ENCODE results near the gene NTF3. TPM values are rescaled to one million over a fixed set of nuclear protein-coding genes. Genes with fewer than 3 reads are reported as not detected.

The NTF3 gene
- total and polyA plus RNA-seq, 4 donors: 1.4 to 6.9 (median 3.0) TPM

DNA sequence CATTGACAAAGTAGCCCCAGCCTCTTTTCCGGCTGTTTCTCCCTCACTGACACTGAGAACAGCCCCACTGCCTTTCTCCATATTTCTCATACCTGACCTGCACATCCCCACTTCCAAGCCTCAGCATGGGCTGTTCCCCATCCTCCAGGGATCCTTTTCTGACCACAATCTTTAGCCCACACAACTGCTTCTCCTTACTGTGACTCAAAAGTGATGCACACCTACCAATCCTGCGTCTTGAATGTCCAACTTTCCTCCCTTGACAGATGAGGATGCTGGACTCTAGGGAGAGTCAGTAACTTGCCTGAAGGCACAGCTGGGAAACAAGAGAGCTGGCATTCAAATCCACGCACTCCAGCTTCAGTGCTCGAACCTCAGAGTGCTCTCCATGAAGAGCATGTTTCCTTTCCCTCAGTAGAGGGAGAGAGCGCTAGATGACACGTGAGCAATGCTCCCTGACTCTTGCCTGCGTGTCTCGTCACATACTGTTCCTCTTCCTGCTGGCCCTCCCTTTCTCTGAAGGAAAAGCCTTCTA lies 75.6 kb downstream of the NTF3 start:
- H3K27ac ChIP-seq (ENCODE audit: low read depth, low read length): no peak overlapping the region
- no peaks in the 10 kb centered on the region for H3K9me3 ChIP-seq (ENCODE audit: control insufficient read depth, insufficient read depth, low read length)
- peaks cover 5% of the 10 kb centered on the region for H3K27me3 ChIP-seq (ENCODE audit: control insufficient read depth, insufficient read depth, low read length)
- 92% methylated on average over 8 of the region's 8 CpGs for WGBS (ENCODE audit: insufficient coverage)
- H3K4me3 ChIP-seq (ENCODE audit: low read depth, low read length): no peak overlapping the region
- peaks cover 20% of the 10 kb centered on the region for H3K4me1 ChIP-seq (ENCODE audit: control insufficient read depth, insufficient read depth, low read length)
- no peaks in the 10 kb centered on the region for H3K36me3 ChIP-seq (ENCODE audit: control insufficient read depth, insufficient read depth, low read length)
- no peak for DNase-seq (ENCODE audit: low read depth in 4 of 6, low spot score in 6 of 6)

GRCh38 chr12:5507944-5508343 lies 76.0 kb downstream of the NTF3 start:
- H3K4me1 ChIP-seq (ENCODE audit: control insufficient read depth, insufficient read depth, low read length): peaks cover 23% of the 10 kb centered on the region
- no peaks in the 10 kb centered on the region for H3K9me3 ChIP-seq (ENCODE audit: control insufficient read depth, insufficient read depth, low read length)
- H3K27ac ChIP-seq (ENCODE audit: low read depth, low read length): no peak overlapping the region
- WGBS (ENCODE audit: insufficient coverage): 100% methylated on average over 4 of the region's 5 CpGs
- no peak overlapping the region for H3K4me3 ChIP-seq (ENCODE audit: low read depth, low read length)
- no peak for DNase-seq (ENCODE audit: low read depth in 4 of 6, low spot score in 6 of 6)
- H3K27me3 ChIP-seq (ENCODE audit: control insufficient read depth, insufficient read depth, low read length): peaks cover 7% of the 10 kb centered on the region
- H3K36me3 ChIP-seq (ENCODE audit: control insufficient read depth, insufficient read depth, low read length): no peaks in the 10 kb centered on the region

- Histone ChIP-seq H3K4me1 (ENCODE audit: control insufficient read depth, insufficient read depth, low read length) (peaks cover 20% of the 10 kb centered on the region), H3K9me3 (ENCODE audit: control insufficient read depth, insufficient read depth, low read length) (no peaks in the 10 kb centered on the region), H3K4me3 (ENCODE audit: low read depth, low read length) (no peak overlapping the region), H3K27me3 (ENCODE audit: control insufficient read depth, insufficient read depth, low read length) (peaks cover 7% of the 10 kb centered on the region), H3K27ac (ENCODE audit: low read depth, low read length) (no peak overlapping the region), H3K36me3 (ENCODE audit: control insufficient read depth, insufficient read depth, low read length) (no peaks in the 10 kb centered on the region)
- no peak for DNase-seq (ENCODE audit: low read depth in 4 of 6, low spot score in 6 of 6)
- no CpG with 5 or more reads among the region's 4 CpGs for WGBS (ENCODE audit: insufficient coverage)
Measured at GRCh38 chr12:5509102-5509501, 77.2 kb downstream of the NTF3 start.

GRCh38 chr12:5509557-5509956 lies 77.6 kb downstream of the NTF3 start:
- H3K27me3 ChIP-seq (ENCODE audit: control insufficient read depth, insufficient read depth, low read length): peaks cover 7% of the 10 kb centered on the region
- DNase-seq (ENCODE audit: low read depth in 4 of 6, low spot score in 6 of 6): no peak
- 40% methylated on average over 1 of the region's 7 CpGs for WGBS (ENCODE audit: insufficient coverage)
- H3K36me3 ChIP-seq (ENCODE audit: control insufficient read depth, insufficient read depth, low read length): no peaks in the 10 kb centered on the region
- no peak overlapping the region for H3K4me3 ChIP-seq (ENCODE audit: low read depth, low read length)
- H3K4me1 ChIP-seq (ENCODE audit: control insufficient read depth, insufficient read depth, low read length): peaks cover 20% of the 10 kb centered on the region
- no peaks in the 10 kb centered on the region for H3K9me3 ChIP-seq (ENCODE audit: control insufficient read depth, insufficient read depth, low read length)
- H3K27ac ChIP-seq (ENCODE audit: low read depth, low read length): no peak overlapping the region

- peaks cover 7% of the 10 kb centered on the region for H3K27me3 ChIP-seq (ENCODE audit: control insufficient read depth, insufficient read depth, low read length)
- WGBS (ENCODE audit: insufficient coverage): 91% methylated on average over 8 of the region's 9 CpGs
- H3K4me3 ChIP-seq (ENCODE audit: low read depth, low read length): no peak overlapping the region
- H3K36me3 ChIP-seq (ENCODE audit: control insufficient read depth, insufficient read depth, low read length): no peaks in the 10 kb centered on the region
- peaks cover 20% of the 10 kb centered on the region for H3K4me1 ChIP-seq (ENCODE audit: control insufficient read depth, insufficient read depth, low read length)
- no peaks in the 10 kb centered on the region for H3K9me3 ChIP-seq (ENCODE audit: control insufficient read depth, insufficient read depth, low read length)
- H3K27ac ChIP-seq (ENCODE audit: low read depth, low read length): no peak overlapping the region
- DNase-seq (ENCODE audit: low read depth in 4 of 6, low spot score in 6 of 6): no peak
Measured at GRCh38 chr12:5510251-5510805, 78.4 kb downstream of the NTF3 start.

DNA sequence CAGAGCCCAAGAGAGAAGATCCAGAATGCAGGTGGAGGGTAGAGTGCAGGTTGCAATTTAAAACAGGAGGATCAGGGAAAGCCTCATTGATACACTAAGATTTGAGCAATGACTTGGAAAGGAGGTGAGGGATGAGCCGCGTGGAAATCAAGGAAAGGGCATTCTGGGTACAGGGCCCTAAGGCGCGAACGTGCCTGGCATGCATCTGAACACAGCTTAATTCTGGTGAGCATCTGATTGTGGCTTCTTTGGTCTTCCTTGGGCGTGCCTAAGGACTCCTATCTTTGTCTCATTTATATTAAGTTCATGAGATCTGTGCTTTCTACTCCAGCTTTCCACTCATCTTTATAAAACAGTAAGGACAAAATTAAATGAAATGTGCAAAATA lies 79.3 kb downstream of the NTF3 start:
- no peak overlapping the region for H3K4me3 ChIP-seq (ENCODE audit: low read depth, low read length)
- 44% methylated on average over 5 of the region's 6 CpGs for WGBS (ENCODE audit: insufficient coverage)
- no peak overlapping the region for H3K27ac ChIP-seq (ENCODE audit: low read depth, low read length)
- H3K36me3 ChIP-seq (ENCODE audit: control insufficient read depth, insufficient read depth, low read length): no peaks in the 10 kb centered on the region
- peaks cover 20% of the 10 kb centered on the region for H3K4me1 ChIP-seq (ENCODE audit: control insufficient read depth, insufficient read depth, low read length)
- H3K9me3 ChIP-seq (ENCODE audit: control insufficient read depth, insufficient read depth, low read length): no peaks in the 10 kb centered on the region
- H3K27me3 ChIP-seq (ENCODE audit: control insufficient read depth, insufficient read depth, low read length): peaks cover 7% of the 10 kb centered on the region
- no peak for DNase-seq (ENCODE audit: low read depth in 4 of 6, low spot score in 6 of 6)

DNA sequence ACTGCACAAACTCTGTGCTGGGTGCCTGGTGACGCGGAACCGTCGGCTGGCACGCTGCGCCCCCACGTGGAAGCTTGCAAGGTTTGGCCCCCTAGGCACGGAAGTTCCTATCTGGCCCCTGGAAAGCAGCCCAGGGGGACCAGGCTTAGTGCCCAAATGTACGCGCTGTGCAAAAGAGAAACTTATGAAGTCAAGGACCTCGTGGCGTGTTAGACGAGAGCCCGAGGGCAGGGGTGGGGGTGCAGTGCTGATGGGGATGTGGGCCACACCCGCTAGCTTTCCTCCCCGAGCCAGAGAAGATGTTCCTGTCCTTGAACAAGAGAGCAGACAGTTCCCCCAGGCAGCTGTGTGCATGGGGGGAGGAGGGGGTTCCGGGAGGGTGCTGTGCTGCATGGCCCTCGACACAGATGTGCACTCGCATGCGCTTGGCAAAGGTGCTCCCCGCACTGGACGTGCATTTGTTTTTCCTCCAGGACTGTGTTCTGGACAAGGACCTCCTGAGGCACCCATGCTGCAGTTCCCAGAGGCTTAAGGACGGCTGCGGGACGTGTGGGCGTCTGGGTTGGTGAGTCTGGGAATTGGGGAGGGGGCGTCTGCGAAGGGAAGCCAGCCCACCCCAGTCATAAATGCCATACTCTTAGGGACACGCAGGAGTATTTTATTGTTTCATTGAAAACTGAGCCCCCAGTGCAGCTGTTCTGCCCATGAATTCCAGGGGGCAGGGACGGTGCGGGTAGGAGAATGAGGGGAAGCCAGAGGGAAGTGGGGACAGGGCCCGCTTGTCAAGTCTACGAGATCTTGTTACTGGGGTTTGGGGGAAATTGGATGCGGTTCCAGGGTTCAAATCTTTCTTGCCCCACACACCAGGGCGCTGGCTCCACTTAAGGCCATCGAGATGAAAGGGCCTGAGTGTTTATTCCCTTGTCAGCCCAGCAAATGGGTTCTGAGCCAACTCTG lies 80.0 kb downstream of the NTF3 start:
- Histone ChIP-seq H3K4me3 (ENCODE audit: low read depth, low read length) (no peak overlapping the region), H3K36me3 (ENCODE audit: control insufficient read depth, insufficient read depth, low read length) (no peaks in the 10 kb centered on the region), H3K4me1 (ENCODE audit: control insufficient read depth, insufficient read depth, low read length) (peaks cover 18% of the 10 kb centered on the region), H3K9me3 (ENCODE audit: control insufficient read depth, insufficient read depth, low read length) (no peaks in the 10 kb centered on the region), H3K27ac (ENCODE audit: low read depth, low read length) (no peak overlapping the region), H3K27me3 (ENCODE audit: control insufficient read depth, insufficient read depth, low read length) (peaks cover 7% of the 10 kb centered on the region)
- DNase-seq (ENCODE audit: low read depth in 4 of 6, low spot score in 6 of 6): peak in 2 of 6 donors; percentile 33 to 41
- 34% methylated on average over 30 of the region's 36 CpGs for WGBS (ENCODE audit: insufficient coverage)

DNA sequence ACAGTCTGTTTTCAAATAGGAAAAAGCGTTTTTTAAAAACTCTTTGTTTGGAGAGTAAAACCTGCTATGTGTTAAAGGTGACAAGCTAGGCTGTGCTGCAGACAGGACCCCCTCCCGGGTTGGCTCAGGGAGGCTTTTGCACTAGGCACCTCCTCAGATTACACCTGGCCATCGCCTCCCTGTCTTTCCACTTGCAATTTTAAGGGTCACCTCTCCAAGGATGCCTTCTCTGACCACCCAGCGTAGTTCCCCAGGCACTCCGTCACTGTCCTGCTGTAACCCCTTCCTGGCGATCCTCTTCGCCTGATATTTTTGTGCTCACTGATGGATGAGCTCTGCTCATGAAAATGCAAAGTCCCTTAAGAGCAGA lies 80.7 kb downstream of the NTF3 start:
- Histone ChIP-seq H3K27ac (ENCODE audit: low read depth, low read length) (no peak overlapping the region), H3K36me3 (ENCODE audit: control insufficient read depth, insufficient read depth, low read length) (no peaks in the 10 kb centered on the region), H3K4me1 (ENCODE audit: control insufficient read depth, insufficient read depth, low read length) (peaks cover 16% of the 10 kb centered on the region), H3K27me3 (ENCODE audit: control insufficient read depth, insufficient read depth, low read length) (peaks cover 7% of the 10 kb centered on the region), H3K9me3 (ENCODE audit: control insufficient read depth, insufficient read depth, low read length) (no peaks in the 10 kb centered on the region), H3K4me3 (ENCODE audit: low read depth, low read length) (no peak overlapping the region)
- no peak for DNase-seq (ENCODE audit: low read depth in 4 of 6, low spot score in 6 of 6)
- WGBS (ENCODE audit: insufficient coverage): 66% methylated on average over 7 of the region's 7 CpGs

GRCh38 chr12:5513406-5513805 lies 81.5 kb downstream of the NTF3 start:
- no peaks in the 10 kb centered on the region for H3K9me3 ChIP-seq (ENCODE audit: control insufficient read depth, insufficient read depth, low read length)
- H3K27me3 ChIP-seq (ENCODE audit: control insufficient read depth, insufficient read depth, low read length): peaks cover 7% of the 10 kb centered on the region
- H3K36me3 ChIP-seq (ENCODE audit: control insufficient read depth, insufficient read depth, low read length): no peaks in the 10 kb centered on the region
- H3K27ac ChIP-seq (ENCODE audit: low read depth, low read length): no peak overlapping the region
- H3K4me1 ChIP-seq (ENCODE audit: control insufficient read depth, insufficient read depth, low read length): peaks cover 16% of the 10 kb centered on the region
- H3K4me3 ChIP-seq (ENCODE audit: low read depth, low read length): no peak overlapping the region
- 83% methylated on average over 2 of the region's 4 CpGs for WGBS (ENCODE audit: insufficient coverage)
- no peak for DNase-seq (ENCODE audit: low read depth in 4 of 6, low spot score in 6 of 6)
